Psoas muscle (tissue), 8 donors: ENCODE measurements around the gene AK4. TPM values are rescaled to one million over a fixed set of nuclear protein-coding genes. Genes with fewer than 3 reads are reported as not detected.

ENCODE experiments used
- ATAC-seq, 4 donors: fragments of 200-7000 bp; cut with Tn5 transposase; one replicate each; pipeline ENCODE4 v1.9.1; 2020; ENCODE audit warnings: moderate library complexity in 3 of 4, mild to moderate bottlenecking in 2 of 4
- DNase-seq, 2 donors: peaks; one replicate each; pipeline ENCODE4 v3.0.0-alpha.2; 2020
- H3K27ac ChIP-seq: fragments of 200-600 bp; one replicate; pipeline ENCODE4 v1.8.0; 2022
- H3K27me3 ChIP-seq, 3 donors: fragments of 200-600 bp in 1 of 3; one replicate each; pipeline versions ENCODE4 v1.6.1 to v1.8.0; 2013 to 2022; ENCODE audit warnings: low read length in 2 of 3, mild to moderate bottlenecking in 2 of 3, moderate library complexity in 1 of 3; ENCODE audit not compliant: insufficient read depth in 3 of 3
- H3K36me3 ChIP-seq, 2 donors: fragments of 200-600 bp in 1 of 2; one replicate each; pipeline versions ENCODE4 v1.6.1 to v1.8.0; 2013 to 2022; ENCODE audit warnings: low read depth in 1 of 2, mild to moderate bottlenecking in 1 of 2, moderate library complexity in 1 of 2; ENCODE audit not compliant: insufficient read depth in 1 of 2
- H3K4me1 ChIP-seq: fragments of 200-600 bp; one replicate; pipeline ENCODE4 v1.8.0; 2022
- H3K4me3 ChIP-seq: fragments of 200-600 bp; one replicate; pipeline ENCODE4 v1.8.0; 2022; ENCODE audit warnings: mild to moderate bottlenecking
- H3K9me3 ChIP-seq: fragments of 200-600 bp; one replicate; pipeline ENCODE4 v1.8.0; 2022
- CTCF ChIP-seq: fragments of 200-600 bp; IDR thresholded peaks from one replicate; pipeline ENCODE4 v1.8.0; 2022; ENCODE audit warnings: antibody characterized with exemption
- WGBS, 3 donors: extraction: QIAGEN DNeasy Blood & Tissue Kit; methylation state at CpG; one replicate each; pipeline versions ENCODE4 v1.1.6 to v1.1.7; 2013; 5-methylcytosine and 5-hydroxymethylcytosine counted together
- intact Hi-C, 2 donors: fragments of 100-400 bp; cut with DNase I; formaldehyde crosslinking; loops; one replicate each; pipeline versions ENCODE4 v1.11.0 to v1.14.2; 2022
- polyA plus RNA-seq, 3 donors: library from polyadenylated mRNA; stranded (reverse); fragments of 200-250 nt; gene quantifications; one replicate each; pipeline ENCODE4 v1.2.3, GENCODE V29; 2013
- total RNA-seq, 4 donors: library from RNA; stranded (reverse); fragmentation: NEBNext Ultra II Directional in 2 of 4; extraction: Animal tissue kit (Norgen Biotek cat#: 25700) in 2 of 4; gene quantifications; one replicate each; pipeline versions ENCODE4 v1.2.1 to v1.2.4, GENCODE V29; 2021 to 2023
- donor health status: healthy with polysubstance abuse.
- donor health status: DM: no; HTN: no; CAD: no; lungs with moderate emphysema.
- donor health status: Bipolar disorder and iron deficiency.
- donor health status: healthy.
- donor health status: DM: yes; HTN: yes; CAD: no.
- donor health status: DM: no; HTN: no; CAD: no.
- donor health status: DM: no; HTN: no; CAD: no.
- donor health status: DM: yes; HTN: yes; CAD: no.

Gene AK4
- total and polyA plus RNA-seq, 7 donors, result 0.37 to 29.0 (median 1.4) TPM

- intact Hi-C loops, result no loop called here
- Histone ChIP-seq H3K27ac (no peak overlapping the region), H3K4me1 (peaks cover 6% of the 10 kb centered on the region), H3K36me3 (no peaks in the 10 kb centered on the region), H3K9me3 (no peaks in the 10 kb centered on the region), H3K4me3 (no peak overlapping the region), H3K27me3 (no peaks in the 10 kb centered on the region)
- no peak for DNase-seq
- no peak for TF ChIP-seq CTCF
- WGBS, 3 donors, result 88 to 92% (median 92%) methylated on average over 4 of the region's 4 CpGs
- ATAC-seq, result no peak
Measured at GRCh38 chr1:65168867-65169266, 20.9 kb downstream of the AK4 start.

- no peak overlapping the region for H3K27ac ChIP-seq
- H3K4me1 ChIP-seq, result peaks cover 18% of the 10 kb centered on the region
- peak overlapping the region; percentile 13 for H3K4me3 ChIP-seq
- H3K9me3 ChIP-seq, result no peaks in the 10 kb centered on the region
- TF ChIP-seq CTCF, result no peak
- intact Hi-C loops, result no loop called here
- WGBS, 3 donors, result 28 to 42% (median 29%) methylated on average over 10 of the region's 10 CpGs
- peak in 1 of 2 donors; percentile 35 for DNase-seq
- no peaks in the 10 kb centered on the region for H3K36me3 ChIP-seq
- no peaks in the 10 kb centered on the region for H3K27me3 ChIP-seq
- ATAC-seq, result peak; percentile 62 to 76 (median 67)
Measured at GRCh38 chr1:65170511-65171142, 22.6 kb downstream of the AK4 start.

GRCh38 chr1:65172936-65173690 lies 25.1 kb downstream of the AK4 start:
- ATAC-seq, result peak in 1 of 4 donors; percentile 47

GRCh38 chr1:65174585-65174984 lies 26.6 kb downstream of the AK4 start:
- ATAC-seq (peak; percentile 36 to 61 (median 48)), DNase-seq (peak; percentile 55 to 69)
- Histone ChIP-seq H3K27me3 (no peaks in the 10 kb centered on the region), H3K27ac (no peak overlapping the region), H3K4me1 (peaks cover 30% of the 10 kb centered on the region), H3K9me3 (no peaks in the 10 kb centered on the region), H3K4me3 (no peak overlapping the region), H3K36me3 (no peaks in the 10 kb centered on the region)
- intact Hi-C loops, result no loop called here
- WGBS, 3 donors, result 45 to 64% (median 46%) methylated on average over 3 of the region's 3 CpGs
- no peak for TF ChIP-seq CTCF

More at GRCh38 chr1:65172936-65173690, 25.1 kb downstream of the AK4 start:
- Histone ChIP-seq H3K4me1 (peaks cover 30% of the 10 kb centered on the region), H3K36me3 (no peaks in the 10 kb centered on the region), H3K27ac (no peak overlapping the region), H3K27me3 (no peaks in the 10 kb centered on the region), H3K9me3 (no peaks in the 10 kb centered on the region), H3K4me3 (no peak overlapping the region)
- WGBS, 3 donors, result 89 to 93% (median 91%) methylated on average over 14 of the region's 14 CpGs
- DNase-seq, result no peak
- no peak for TF ChIP-seq CTCF
- intact Hi-C loops, result no loop called here
